Upper lobe of left lung (tissue), 4 donors: ENCODE measurements around the gene TCERG1L.

Source experiments
- CTCF ChIP-seq, 6 experiments: fragments of 450-650 bp in 4 of 6; fragments of 200-600 bp in 2 of 6; sonication (generic) in 2 of 6; IDR thresholded peaks; one replicate each; pipeline ENCODE4 v1.5.1; 2016 to 2019; ENCODE audit warnings: antibody characterized with exemption in 6 of 6
- EP300 ChIP-seq, 4 donors: sonication (generic); formaldehyde crosslinking; IDR thresholded peaks; one replicate each; pipeline ENCODE4 v1.5.1; 2017; ENCODE audit warnings: antibody characterized with exemption in 4 of 4, control low read depth in 2 of 4
- POLR2A ChIP-seq, 4 donors: fragments of 450-650 bp; IDR thresholded peaks; one replicate each; pipeline ENCODE4 v1.5.1; 2016 to 2017; ENCODE audit warnings: antibody characterized with exemption in 4 of 4, mild to moderate bottlenecking in 2 of 4
- POLR2AphosphoS5 ChIP-seq, 2 donors: sonication (generic); formaldehyde crosslinking; IDR thresholded peaks; one replicate each; pipeline ENCODE4 v1.5.1; 2017; ENCODE audit warnings: antibody characterized with exemption in 2 of 2

- TF ChIP-seq CTCF (IDR thresholded peaks at IDR 0.05) (no peak), POLR2AphosphoS5 (IDR thresholded peaks at IDR 0.05) (no peak), POLR2A (IDR thresholded peaks at IDR 0.05) (no peak), EP300 (IDR thresholded peaks at IDR 0.05) (no peak)
Measured at GRCh38 chr10:131142517-131143380, 168.8 kb downstream of the TCERG1L start.
